ENCODE data around the gene GPANK1. TPM values are rescaled to one million over a fixed set of nuclear protein-coding genes. Genes with fewer than 3 reads are reported as not detected.

GPANK1 gene
- total and polyA plus RNA-seq, 2 of the 13 experiments (the other 11 are each of a cell fraction or from before 2014, with no cell fraction given), result 15.4 to 22.8 TPM

DNA sequence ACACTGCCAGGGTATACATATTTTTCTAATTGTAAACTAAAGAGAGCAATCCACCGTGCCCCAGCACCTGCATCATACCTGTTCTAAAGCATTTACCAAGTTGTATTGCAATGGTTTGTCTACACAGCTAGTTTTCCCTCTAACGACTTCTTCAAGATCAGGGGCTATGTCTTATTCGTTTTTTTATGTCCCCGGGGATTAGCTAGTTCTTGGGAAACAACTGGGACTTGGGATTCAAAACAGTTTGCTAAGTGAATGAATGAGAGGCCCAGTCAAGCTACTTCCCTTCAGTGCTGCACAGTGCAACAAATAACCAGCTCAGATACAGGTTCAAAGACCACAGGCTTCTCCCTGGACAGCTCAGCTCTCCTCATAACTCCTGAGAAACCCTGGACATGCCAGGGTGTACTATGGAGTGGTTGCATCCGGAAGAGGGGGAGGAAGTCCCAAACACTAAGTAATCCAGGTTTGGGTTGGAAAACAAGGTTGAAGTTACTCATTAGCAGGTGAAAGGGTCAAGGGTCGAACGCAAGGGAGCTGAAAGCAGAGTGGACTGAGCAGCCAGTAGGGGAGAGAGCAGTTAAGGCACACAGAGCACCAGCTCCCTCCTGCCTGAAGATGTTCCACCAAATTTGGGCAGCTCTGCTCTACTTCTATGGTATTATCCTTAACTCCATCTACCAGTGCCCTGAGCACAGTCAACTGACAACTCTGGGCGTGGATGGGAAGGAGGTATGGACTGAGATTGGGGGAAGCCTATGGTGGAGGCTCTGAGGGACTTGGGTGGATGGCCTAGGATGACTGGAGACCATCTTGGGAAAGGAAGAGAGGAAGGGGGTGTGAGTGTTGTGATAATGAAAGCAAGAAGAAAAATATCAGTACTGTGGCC, 9.2 kb downstream of the GPANK1 start, which contains the start of gene APOM (continued):
- TF ChIP-seq RBFOX2 (IDR thresholded peaks at IDR 0.05; ENCODE audit: low read depth, low read length) (peak; percentile 81), NFIC (IDR thresholded peaks at IDR 0.05; ENCODE audit: low read length) (no peak), IRX3 (CRISPR knock-in tag; IDR thresholded peaks at IDR 0.05; ENCODE audit: borderline replicate concordance, low read depth) (peak; percentile 94), ZNF710 (CRISPR knock-in tag; IDR thresholded peaks at IDR 0.05; ENCODE audit: borderline replicate concordance) (peak; percentile 96), SRF (IDR thresholded peaks at IDR 0.05; ENCODE audit: low read depth, low read length) (peak; percentile 51), GFI1 (CRISPR knock-in tag; IDR thresholded peaks at IDR 0.05; ENCODE audit: borderline replicate concordance) (peak; percentile 79), ZNF589 (CRISPR knock-in tag; conservative IDR thresholded peaks at IDR 0.05) (peak; percentile 67), ZNF616 (CRISPR knock-in tag; IDR thresholded peaks at IDR 0.05; ENCODE audit: low read depth) (peak; percentile 88; the same call in 1 of the 2 replicates)
- TF ChIP-seq, protein P1, sequence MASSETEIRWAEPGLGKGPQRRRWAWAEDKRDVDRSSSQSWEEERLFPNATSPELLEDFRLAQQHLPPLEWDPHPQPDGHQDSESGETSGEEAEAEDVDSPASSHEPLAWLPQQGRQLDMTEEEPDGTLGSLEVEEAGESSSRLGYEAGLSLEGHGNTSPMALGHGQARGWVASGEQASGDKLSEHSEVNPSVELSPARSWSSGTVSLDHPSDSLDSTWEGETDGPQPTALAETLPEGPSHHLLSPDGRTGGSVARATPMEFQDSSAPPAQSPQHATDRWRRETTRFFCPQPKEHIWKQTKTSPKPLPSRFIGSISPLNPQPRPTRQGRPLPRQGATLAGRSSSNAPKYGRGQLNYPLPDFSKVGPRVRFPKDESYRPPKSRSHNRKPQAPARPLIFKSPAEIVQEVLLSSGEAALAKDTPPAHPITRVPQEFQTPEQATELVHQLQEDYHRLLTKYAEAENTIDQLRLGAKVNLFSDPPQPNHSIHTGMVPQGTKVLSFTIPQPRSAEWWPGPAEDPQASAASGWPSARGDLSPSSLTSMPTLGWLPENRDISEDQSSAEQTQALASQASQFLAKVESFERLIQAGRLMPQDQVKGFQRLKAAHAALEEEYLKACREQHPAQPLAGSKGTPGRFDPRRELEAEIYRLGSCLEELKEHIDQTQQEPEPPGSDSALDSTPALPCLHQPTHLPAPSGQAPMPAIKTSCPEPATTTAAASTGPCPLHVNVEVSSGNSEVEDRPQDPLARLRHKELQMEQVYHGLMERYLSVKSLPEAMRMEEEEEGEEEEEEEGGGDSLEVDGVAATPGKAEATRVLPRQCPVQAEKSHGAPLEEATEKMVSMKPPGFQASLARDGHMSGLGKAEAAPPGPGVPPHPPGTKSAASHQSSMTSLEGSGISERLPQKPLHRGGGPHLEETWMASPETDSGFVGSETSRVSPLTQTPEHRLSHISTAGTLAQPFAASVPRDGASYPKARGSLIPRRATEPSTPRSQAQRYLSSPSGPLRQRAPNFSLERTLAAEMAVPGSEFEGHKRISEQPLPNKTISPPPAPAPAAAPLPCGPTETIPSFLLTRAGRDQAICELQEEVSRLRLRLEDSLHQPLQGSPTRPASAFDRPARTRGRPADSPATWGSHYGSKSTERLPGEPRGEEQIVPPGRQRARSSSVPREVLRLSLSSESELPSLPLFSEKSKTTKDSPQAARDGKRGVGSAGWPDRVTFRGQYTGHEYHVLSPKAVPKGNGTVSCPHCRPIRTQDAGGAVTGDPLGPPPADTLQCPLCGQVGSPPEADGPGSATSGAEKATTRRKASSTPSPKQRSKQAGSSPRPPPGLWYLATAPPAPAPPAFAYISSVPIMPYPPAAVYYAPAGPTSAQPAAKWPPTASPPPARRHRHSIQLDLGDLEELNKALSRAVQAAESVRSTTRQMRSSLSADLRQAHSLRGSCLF (CRISPR knock-in tag; IDR thresholded peaks at IDR 0.05; ENCODE audit: borderline replicate concordance), result 0 out of 2 replicates have a peak, but pooled peaks have one; percentile 74
- TF ChIP-seq, protein P2, sequence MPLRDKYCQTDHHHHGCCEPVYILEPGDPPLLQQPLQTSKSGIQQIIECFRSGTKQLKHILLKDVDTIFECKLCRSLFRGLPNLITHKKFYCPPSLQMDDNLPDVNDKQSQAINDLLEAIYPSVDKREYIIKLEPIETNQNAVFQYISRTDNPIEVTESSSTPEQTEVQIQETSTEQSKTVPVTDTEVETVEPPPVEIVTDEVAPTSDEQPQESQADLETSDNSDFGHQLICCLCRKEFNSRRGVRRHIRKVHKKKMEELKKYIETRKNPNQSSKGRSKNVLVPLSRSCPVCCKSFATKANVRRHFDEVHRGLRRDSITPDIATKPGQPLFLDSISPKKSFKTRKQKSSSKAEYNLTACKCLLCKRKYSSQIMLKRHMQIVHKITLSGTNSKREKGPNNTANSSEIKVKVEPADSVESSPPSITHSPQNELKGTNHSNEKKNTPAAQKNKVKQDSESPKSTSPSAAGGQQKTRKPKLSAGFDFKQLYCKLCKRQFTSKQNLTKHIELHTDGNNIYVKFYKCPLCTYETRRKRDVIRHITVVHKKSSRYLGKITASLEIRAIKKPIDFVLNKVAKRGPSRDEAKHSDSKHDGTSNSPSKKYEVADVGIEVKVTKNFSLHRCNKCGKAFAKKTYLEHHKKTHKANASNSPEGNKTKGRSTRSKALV (CRISPR knock-in tag; IDR thresholded peaks at IDR 0.05), result peak; percentile 77; the same call in 1 of the 2 replicates
- TF ChIP-seq, protein P3, sequence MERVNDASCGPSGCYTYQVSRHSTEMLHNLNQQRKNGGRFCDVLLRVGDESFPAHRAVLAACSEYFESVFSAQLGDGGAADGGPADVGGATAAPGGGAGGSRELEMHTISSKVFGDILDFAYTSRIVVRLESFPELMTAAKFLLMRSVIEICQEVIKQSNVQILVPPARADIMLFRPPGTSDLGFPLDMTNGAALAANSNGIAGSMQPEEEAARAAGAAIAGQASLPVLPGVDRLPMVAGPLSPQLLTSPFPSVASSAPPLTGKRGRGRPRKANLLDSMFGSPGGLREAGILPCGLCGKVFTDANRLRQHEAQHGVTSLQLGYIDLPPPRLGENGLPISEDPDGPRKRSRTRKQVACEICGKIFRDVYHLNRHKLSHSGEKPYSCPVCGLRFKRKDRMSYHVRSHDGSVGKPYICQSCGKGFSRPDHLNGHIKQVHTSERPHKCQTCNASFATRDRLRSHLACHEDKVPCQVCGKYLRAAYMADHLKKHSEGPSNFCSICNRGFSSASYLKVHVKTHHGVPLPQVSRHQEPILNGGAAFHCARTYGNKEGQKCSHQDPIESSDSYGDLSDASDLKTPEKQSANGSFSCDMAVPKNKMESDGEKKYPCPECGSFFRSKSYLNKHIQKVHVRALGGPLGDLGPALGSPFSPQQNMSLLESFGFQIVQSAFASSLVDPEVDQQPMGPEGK (CRISPR knock-in tag; IDR thresholded peaks at IDR 0.05), result peak; percentile 81
- TF ChIP-seq, protein P4, sequence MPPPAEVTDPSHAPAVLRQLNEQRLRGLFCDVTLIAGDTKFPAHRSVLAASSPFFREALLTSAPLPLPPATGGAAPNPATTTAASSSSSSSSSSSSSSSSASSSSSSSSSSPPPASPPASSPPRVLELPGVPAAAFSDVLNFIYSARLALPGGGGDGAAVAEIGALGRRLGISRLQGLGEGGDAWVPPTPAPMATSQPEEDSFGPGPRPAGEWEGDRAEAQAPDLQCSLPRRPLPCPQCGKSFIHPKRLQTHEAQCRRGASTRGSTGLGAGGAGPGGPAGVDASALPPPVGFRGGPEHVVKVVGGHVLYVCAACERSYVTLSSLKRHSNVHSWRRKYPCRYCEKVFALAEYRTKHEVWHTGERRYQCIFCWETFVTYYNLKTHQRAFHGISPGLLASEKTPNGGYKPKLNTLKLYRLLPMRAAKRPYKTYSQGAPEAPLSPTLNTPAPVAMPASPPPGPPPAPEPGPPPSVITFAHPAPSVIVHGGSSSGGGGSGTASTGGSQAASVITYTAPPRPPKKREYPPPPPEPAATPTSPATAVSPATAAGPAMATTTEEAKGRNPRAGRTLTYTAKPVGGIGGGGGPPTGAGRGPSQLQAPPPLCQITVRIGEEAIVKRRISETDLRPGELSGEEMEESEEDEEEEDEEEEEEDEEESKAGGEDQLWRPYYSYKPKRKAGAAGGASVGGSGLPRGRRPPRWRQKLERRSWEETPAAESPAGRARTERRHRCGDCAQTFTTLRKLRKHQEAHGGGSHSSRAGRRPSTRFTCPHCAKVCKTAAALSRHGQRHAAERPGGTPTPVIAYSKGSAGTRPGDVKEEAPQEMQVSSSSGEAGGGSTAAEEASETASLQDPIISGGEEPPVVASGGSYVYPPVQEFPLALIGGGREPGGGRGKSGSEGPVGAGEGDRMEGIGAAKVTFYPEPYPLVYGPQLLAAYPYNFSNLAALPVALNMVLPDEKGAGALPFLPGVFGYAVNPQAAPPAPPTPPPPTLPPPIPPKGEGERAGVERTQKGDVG (CRISPR knock-in tag; IDR thresholded peaks at IDR 0.05; ENCODE audit: borderline replicate concordance), result no peak

Data from HepG2 (cell line).